ENCODE results near the gene C16orf92. TPM values are rescaled to one million over a fixed set of nuclear protein-coding genes. Genes with fewer than 3 reads are reported as not detected.
A peak's percentile ranks its signal among the peaks of the same experiment; 100 is the strongest.

Gene C16orf92
- total RNA-seq, 1 experiment from 2014 or later = not detected

DNA sequence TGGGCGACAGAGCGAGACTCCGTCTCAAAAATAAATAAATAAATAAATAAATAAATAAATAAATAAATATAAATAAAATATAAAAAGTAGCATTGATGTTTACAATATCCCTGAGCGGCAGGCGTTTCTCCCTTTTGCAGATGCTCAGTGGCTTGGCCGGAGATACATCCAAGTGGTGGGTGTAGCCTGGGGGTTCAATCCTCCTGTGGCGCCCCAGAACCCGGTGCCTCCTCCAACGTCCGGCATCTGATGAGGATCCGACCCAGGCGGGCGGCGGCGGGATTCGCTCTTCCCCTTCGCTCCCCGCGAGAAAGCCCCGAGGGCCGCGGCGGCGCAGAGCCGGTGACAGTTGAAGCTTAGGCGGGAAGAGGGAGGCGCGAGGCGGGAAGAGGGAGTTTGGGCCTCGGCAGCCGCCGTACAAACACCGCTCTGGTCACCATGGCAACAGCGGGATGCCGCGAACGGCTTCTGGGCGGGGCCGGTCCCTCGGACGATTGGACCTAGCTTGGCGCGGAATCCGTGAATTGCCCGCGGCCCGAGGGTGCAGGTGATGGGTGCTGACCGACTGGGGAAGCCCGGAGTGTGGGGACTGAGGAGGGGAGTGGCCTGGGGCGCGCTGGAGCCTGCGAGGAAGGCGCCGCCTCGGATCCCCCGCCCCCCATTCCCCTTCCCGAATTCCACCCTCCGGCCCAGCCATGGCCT is 29.8 kb downstream of the C16orf92 start (continued):
- TF ChIP-seq, protein P1, sequence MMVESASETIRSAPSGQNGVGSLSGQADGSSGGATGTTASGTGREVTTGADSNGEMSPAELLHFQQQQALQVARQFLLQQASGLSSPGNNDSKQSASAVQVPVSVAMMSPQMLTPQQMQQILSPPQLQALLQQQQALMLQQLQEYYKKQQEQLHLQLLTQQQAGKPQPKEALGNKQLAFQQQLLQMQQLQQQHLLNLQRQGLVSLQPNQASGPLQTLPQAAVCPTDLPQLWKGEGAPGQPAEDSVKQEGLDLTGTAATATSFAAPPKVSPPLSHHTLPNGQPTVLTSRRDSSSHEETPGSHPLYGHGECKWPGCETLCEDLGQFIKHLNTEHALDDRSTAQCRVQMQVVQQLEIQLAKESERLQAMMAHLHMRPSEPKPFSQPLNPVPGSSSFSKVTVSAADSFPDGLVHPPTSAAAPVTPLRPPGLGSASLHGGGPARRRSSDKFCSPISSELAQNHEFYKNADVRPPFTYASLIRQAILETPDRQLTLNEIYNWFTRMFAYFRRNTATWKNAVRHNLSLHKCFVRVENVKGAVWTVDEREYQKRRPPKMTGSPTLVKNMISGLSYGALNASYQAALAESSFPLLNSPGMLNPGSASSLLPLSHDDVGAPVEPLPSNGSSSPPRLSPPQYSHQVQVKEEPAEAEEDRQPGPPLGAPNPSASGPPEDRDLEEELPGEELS (CRISPR knock-in tag; IDR thresholded peaks at IDR 0.05) = peak; percentile 83; the same call in 1 of the 2 replicates
- TF ChIP-seq, protein P2, sequence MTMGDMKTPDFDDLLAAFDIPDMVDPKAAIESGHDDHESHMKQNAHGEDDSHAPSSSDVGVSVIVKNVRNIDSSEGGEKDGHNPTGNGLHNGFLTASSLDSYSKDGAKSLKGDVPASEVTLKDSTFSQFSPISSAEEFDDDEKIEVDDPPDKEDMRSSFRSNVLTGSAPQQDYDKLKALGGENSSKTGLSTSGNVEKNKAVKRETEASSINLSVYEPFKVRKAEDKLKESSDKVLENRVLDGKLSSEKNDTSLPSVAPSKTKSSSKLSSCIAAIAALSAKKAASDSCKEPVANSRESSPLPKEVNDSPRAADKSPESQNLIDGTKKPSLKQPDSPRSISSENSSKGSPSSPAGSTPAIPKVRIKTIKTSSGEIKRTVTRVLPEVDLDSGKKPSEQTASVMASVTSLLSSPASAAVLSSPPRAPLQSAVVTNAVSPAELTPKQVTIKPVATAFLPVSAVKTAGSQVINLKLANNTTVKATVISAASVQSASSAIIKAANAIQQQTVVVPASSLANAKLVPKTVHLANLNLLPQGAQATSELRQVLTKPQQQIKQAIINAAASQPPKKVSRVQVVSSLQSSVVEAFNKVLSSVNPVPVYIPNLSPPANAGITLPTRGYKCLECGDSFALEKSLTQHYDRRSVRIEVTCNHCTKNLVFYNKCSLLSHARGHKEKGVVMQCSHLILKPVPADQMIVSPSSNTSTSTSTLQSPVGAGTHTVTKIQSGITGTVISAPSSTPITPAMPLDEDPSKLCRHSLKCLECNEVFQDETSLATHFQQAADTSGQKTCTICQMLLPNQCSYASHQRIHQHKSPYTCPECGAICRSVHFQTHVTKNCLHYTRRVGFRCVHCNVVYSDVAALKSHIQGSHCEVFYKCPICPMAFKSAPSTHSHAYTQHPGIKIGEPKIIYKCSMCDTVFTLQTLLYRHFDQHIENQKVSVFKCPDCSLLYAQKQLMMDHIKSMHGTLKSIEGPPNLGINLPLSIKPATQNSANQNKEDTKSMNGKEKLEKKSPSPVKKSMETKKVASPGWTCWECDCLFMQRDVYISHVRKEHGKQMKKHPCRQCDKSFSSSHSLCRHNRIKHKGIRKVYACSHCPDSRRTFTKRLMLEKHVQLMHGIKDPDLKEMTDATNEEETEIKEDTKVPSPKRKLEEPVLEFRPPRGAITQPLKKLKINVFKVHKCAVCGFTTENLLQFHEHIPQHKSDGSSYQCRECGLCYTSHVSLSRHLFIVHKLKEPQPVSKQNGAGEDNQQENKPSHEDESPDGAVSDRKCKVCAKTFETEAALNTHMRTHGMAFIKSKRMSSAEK (CRISPR knock-in tag; IDR thresholded peaks at IDR 0.05; ENCODE audit: borderline replicate concordance) = no peak
- TF ChIP-seq SMAD3 (CRISPR knock-in tag; IDR thresholded peaks at IDR 0.05; ENCODE audit: borderline replicate concordance) = peak; percentile 85; the same call in 1 of the 2 replicates
- TF ChIP-seq ZNF423 (CRISPR knock-in tag; IDR thresholded peaks at IDR 0.05) = no peak
- TF ChIP-seq, protein P3, sequence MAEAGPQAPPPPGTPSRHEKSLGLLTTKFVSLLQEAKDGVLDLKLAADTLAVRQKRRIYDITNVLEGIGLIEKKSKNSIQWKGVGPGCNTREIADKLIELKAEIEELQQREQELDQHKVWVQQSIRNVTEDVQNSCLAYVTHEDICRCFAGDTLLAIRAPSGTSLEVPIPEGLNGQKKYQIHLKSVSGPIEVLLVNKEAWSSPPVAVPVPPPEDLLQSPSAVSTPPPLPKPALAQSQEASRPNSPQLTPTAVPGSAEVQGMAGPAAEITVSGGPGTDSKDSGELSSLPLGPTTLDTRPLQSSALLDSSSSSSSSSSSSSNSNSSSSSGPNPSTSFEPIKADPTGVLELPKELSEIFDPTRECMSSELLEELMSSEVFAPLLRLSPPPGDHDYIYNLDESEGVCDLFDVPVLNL (CRISPR knock-in tag; IDR thresholded peaks at IDR 0.05; ENCODE audit: borderline replicate concordance, low read depth) = peak; percentile 92
- TF ChIP-seq, protein P4, sequence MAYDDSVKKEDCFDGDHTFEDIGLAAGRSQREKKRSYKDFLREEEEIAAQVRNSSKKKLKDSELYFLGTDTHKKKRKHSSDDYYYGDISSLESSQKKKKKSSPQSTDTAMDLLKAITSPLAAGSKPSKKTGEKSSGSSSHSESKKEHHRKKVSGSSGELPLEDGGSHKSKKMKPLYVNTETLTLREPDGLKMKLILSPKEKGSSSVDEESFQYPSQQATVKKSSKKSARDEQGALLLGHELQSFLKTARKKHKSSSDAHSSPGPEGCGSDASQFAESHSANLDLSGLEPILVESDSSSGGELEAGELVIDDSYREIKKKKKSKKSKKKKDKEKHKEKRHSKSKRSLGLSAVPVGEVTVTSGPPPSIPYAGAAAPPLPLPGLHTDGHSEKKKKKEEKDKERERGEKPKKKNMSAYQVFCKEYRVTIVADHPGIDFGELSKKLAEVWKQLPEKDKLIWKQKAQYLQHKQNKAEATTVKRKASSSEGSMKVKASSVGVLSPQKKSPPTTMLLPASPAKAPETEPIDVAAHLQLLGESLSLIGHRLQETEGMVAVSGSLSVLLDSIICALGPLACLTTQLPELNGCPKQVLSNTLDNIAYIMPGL (CRISPR knock-in tag; IDR thresholded peaks at IDR 0.05) = peak; percentile 42; the same call in 1 of the 2 replicates
- TF ChIP-seq CREB1 (CRISPR knock-in tag; IDR thresholded peaks at IDR 0.05) = peak; percentile 76; the same call in 1 of the 2 replicates
- TF ChIP-seq, protein P5, sequence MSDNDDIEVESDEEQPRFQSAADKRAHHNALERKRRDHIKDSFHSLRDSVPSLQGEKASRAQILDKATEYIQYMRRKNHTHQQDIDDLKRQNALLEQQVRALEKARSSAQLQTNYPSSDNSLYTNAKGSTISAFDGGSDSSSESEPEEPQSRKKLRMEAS (CRISPR knock-in tag; IDR thresholded peaks at IDR 0.05) = peak; percentile 98
- no peak for TF ChIP-seq ZNF219 (CRISPR knock-in tag; IDR thresholded peaks at IDR 0.05; ENCODE audit: borderline replicate concordance)
- TF ChIP-seq NFYB (CRISPR knock-in tag; conservative IDR thresholded peaks at IDR 0.05; ENCODE audit: low read depth) = no peak
- TF ChIP-seq FOXP1 (CRISPR knock-in tag; IDR thresholded peaks at IDR 0.05; ENCODE audit: borderline replicate concordance) = peak; percentile 50; the same call in 1 of the 2 replicates
- peak; percentile 43; the same call in 1 of the 2 replicates for TF ChIP-seq ZNF263 (CRISPR knock-in tag; IDR thresholded peaks at IDR 0.05; ENCODE audit: low read depth)
- TF ChIP-seq, protein P6, sequence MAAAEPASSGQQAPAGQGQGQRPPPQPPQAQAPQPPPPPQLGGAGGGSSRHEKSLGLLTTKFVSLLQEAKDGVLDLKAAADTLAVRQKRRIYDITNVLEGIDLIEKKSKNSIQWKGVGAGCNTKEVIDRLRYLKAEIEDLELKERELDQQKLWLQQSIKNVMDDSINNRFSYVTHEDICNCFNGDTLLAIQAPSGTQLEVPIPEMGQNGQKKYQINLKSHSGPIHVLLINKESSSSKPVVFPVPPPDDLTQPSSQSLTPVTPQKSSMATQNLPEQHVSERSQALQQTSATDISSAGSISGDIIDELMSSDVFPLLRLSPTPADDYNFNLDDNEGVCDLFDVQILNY (CRISPR knock-in tag; IDR thresholded peaks at IDR 0.05) = peak; percentile 100
- TF ChIP-seq, protein P7, sequence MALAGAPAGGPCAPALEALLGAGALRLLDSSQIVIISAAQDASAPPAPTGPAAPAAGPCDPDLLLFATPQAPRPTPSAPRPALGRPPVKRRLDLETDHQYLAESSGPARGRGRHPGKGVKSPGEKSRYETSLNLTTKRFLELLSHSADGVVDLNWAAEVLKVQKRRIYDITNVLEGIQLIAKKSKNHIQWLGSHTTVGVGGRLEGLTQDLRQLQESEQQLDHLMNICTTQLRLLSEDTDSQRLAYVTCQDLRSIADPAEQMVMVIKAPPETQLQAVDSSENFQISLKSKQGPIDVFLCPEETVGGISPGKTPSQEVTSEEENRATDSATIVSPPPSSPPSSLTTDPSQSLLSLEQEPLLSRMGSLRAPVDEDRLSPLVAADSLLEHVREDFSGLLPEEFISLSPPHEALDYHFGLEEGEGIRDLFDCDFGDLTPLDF (CRISPR knock-in tag; IDR thresholded peaks at IDR 0.05) = peak; percentile 86
- TF ChIP-seq, protein P8, sequence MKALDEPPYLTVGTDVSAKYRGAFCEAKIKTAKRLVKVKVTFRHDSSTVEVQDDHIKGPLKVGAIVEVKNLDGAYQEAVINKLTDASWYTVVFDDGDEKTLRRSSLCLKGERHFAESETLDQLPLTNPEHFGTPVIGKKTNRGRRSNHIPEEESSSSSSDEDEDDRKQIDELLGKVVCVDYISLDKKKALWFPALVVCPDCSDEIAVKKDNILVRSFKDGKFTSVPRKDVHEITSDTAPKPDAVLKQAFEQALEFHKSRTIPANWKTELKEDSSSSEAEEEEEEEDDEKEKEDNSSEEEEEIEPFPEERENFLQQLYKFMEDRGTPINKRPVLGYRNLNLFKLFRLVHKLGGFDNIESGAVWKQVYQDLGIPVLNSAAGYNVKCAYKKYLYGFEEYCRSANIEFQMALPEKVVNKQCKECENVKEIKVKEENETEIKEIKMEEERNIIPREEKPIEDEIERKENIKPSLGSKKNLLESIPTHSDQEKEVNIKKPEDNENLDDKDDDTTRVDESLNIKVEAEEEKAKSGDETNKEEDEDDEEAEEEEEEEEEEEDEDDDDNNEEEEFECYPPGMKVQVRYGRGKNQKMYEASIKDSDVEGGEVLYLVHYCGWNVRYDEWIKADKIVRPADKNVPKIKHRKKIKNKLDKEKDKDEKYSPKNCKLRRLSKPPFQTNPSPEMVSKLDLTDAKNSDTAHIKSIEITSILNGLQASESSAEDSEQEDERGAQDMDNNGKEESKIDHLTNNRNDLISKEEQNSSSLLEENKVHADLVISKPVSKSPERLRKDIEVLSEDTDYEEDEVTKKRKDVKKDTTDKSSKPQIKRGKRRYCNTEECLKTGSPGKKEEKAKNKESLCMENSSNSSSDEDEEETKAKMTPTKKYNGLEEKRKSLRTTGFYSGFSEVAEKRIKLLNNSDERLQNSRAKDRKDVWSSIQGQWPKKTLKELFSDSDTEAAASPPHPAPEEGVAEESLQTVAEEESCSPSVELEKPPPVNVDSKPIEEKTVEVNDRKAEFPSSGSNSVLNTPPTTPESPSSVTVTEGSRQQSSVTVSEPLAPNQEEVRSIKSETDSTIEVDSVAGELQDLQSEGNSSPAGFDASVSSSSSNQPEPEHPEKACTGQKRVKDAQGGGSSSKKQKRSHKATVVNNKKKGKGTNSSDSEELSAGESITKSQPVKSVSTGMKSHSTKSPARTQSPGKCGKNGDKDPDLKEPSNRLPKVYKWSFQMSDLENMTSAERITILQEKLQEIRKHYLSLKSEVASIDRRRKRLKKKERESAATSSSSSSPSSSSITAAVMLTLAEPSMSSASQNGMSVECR (CRISPR knock-in tag; IDR thresholded peaks at IDR 0.05; ENCODE audit: borderline replicate concordance) = peak; percentile 93
- no peak for TF ChIP-seq ZNF138 (CRISPR knock-in tag; conservative IDR thresholded peaks at IDR 0.05)
- TF ChIP-seq, protein P9, sequence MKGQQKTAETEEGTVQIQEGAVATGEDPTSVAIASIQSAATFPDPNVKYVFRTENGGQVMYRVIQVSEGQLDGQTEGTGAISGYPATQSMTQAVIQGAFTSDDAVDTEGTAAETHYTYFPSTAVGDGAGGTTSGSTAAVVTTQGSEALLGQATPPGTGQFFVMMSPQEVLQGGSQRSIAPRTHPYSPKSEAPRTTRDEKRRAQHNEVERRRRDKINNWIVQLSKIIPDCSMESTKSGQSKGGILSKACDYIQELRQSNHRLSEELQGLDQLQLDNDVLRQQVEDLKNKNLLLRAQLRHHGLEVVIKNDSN (CRISPR knock-in tag; IDR thresholded peaks at IDR 0.05) = 0 out of 2 replicates have a peak, but pooled peaks have one; percentile 51
- peak; percentile 69 for TF ChIP-seq FOXK1 (CRISPR knock-in tag; IDR thresholded peaks at IDR 0.05)
- peak; percentile 82 for TF ChIP-seq GABPB1 (CRISPR knock-in tag; IDR thresholded peaks at IDR 0.05)
- TF ChIP-seq MYBL2 (CRISPR knock-in tag; IDR thresholded peaks at IDR 0.05) = peak; percentile 76
